WTC11 (cell line): ENCODE data around the gene RPS21. TPM values are rescaled to one million over a fixed set of nuclear protein-coding genes. Genes with fewer than 3 reads are reported as not detected.

Source experiments
- ATAC-seq: fragments of 200-7000 bp; cut with Tn5 transposase; 2 replicates; pipeline ENCODE4 v1.10.0; 2021; ENCODE audit warnings: mild to moderate bottlenecking, moderate library complexity
- CTCF ChIA-PET: fragments of 300-600 bp; sonication (Branson Sonifier 250); formaldehyde crosslinking; loops from one replicate; lab custom pipeline; 2021; ENCODE audit warnings: antibody characterized with exemption; lab: Charles Lee
- POLR2A ChIA-PET: fragments of 350-600 bp; sonication (Branson Sonifier 250); formaldehyde crosslinking; loops from one replicate; lab custom pipeline; 2021; ENCODE audit warnings: antibody characterized with exemption; lab: Charles Lee
- DNase-seq: peaks from one replicate; pipeline ENCODE4 v3.0.0; 2021; ENCODE audit warnings: low spot score
- H3K27ac Mint-ChIP-seq: 2 replicates; pipeline ENCODE4 v1.8.0; 2021; ENCODE audit warnings: mixed read lengths
- H3K27me3 Mint-ChIP-seq: 2 replicates; pipeline ENCODE4 v1.8.0; 2021; ENCODE audit warnings: low read depth, mild to moderate bottlenecking, moderate library complexity, mixed read lengths
- H3K36me3 Mint-ChIP-seq: 2 replicates; pipeline ENCODE4 v1.8.0; 2021; ENCODE audit warnings: mixed read lengths
- H3K4me1 Mint-ChIP-seq: 2 replicates; pipeline ENCODE4 v1.8.0; 2022; ENCODE audit warnings: mixed read lengths
- H3K4me3 Mint-ChIP-seq: 2 replicates; pipeline ENCODE4 v1.8.0; 2021; ENCODE audit warnings: mild to moderate bottlenecking, moderate library complexity, mixed read lengths
- H3K9me3 Mint-ChIP-seq: 2 replicates; pipeline ENCODE4 v1.8.0; 2021; ENCODE audit warnings: mixed read lengths
- ATF6 ChIP-seq: sonication (generic); formaldehyde crosslinking; IDR thresholded peaks from 2 replicates; pipeline ENCODE4 v1.8.1; 2023; ENCODE audit warnings: mild to moderate bottlenecking, missing genetic modification reagents
- EMX1 ChIP-seq: fragments of 250-450 bp; sonication (Bioruptor Pico); IDR thresholded peaks from 2 replicates; pipeline ENCODE4 v1.8.0; 2021; ENCODE audit warnings: mild to moderate bottlenecking
- FOXP1 ChIP-seq: sonication (generic); formaldehyde crosslinking; IDR thresholded peaks from 2 replicates; pipeline ENCODE4 v1.8.0; 2022; ENCODE audit warnings: missing genetic modification reagents, mild to moderate bottlenecking, moderate library complexity, borderline replicate concordance
- HMGXB4 ChIP-seq: sonication (generic); formaldehyde crosslinking; IDR thresholded peaks from 2 replicates; pipeline ENCODE4 v1.8.1; 2023; ENCODE audit warnings: mild to moderate bottlenecking, moderate library complexity, missing genetic modification reagents
- NFYB ChIP-seq: sonication (generic); formaldehyde crosslinking; conservative IDR thresholded peaks from 2 replicates; pipeline ENCODE4 v1.8.0; 2022; ENCODE audit warnings: low read depth, missing genetic modification reagents
- NR1H2 ChIP-seq: sonication (generic); formaldehyde crosslinking; IDR thresholded peaks from 2 replicates; pipeline ENCODE4 v1.9.0; 2021; ENCODE audit warnings: mild to moderate bottlenecking, moderate library complexity, missing genetic modification reagents
- OVOL2 ChIP-seq: fragments of 250-450 bp; sonication (Bioruptor Pico); IDR thresholded peaks from 2 replicates; pipeline ENCODE4 v1.9.0; 2021; ENCODE audit warnings: mild to moderate bottlenecking, borderline replicate concordance
- SOX15 ChIP-seq: fragments of 250-450 bp; sonication (Bioruptor Pico); IDR thresholded peaks from 2 replicates; pipeline ENCODE4 v1.9.0; 2021; ENCODE audit warnings: mild to moderate bottlenecking
- TEAD4 ChIP-seq: sonication (generic); formaldehyde crosslinking; IDR thresholded peaks from 2 replicates; pipeline ENCODE4 v1.8.0; 2022; ENCODE audit warnings: mild to moderate bottlenecking, missing genetic modification reagents
- USF1 ChIP-seq: sonication (generic); formaldehyde crosslinking; IDR thresholded peaks from 2 replicates; pipeline ENCODE4 v1.8.0; 2022; ENCODE audit warnings: mild to moderate bottlenecking, missing genetic modification reagents
- USF2 ChIP-seq: sonication (generic); formaldehyde crosslinking; IDR thresholded peaks from 2 replicates; pipeline ENCODE4 v1.8.1; 2023; ENCODE audit warnings: mild to moderate bottlenecking, missing genetic modification reagents, moderate library complexity
- ZNF281 ChIP-seq: sonication (generic); formaldehyde crosslinking; IDR thresholded peaks from 2 replicates; pipeline ENCODE4 v1.8.0; 2023; ENCODE audit warnings: mild to moderate bottlenecking, missing genetic modification reagents
- ZNF425 ChIP-seq: fragments of 250-450 bp; sonication (Bioruptor Pico); conservative IDR thresholded peaks from 2 replicates; pipeline ENCODE4 v1.9.0; 2021; ENCODE audit warnings: mild to moderate bottlenecking
- ZNF512 ChIP-seq: sonication (generic); formaldehyde crosslinking; IDR thresholded peaks from 2 replicates; pipeline ENCODE4 v1.8.1; 2022; ENCODE audit warnings: missing genetic modification reagents, borderline replicate concordance
- total RNA-seq: library from RNA; stranded (reverse); gene quantifications from 3 replicates; pipeline ENCODE4 v1.2.3, GENCODE V29; 2021

RPS21 gene
- total RNA-seq, 1 experiment from 2014 or later = 2,016 TPM

GRCh38 chr20:62346398-62347150 is 40.3 kb upstream of the RPS21 start (continued):
- no peak for TF ChIP-seq HMGXB4
- TF ChIP-seq FOXP1 (CRISPR knock-in tag) = no peak
- TF ChIP-seq SOX15 (CRISPR knock-in tag) = no peak
- TF ChIP-seq ZNF512 (CRISPR knock-in tag) = no peak
- TF ChIP-seq ATF6 (CRISPR knock-in tag) = no peak
- no peak for TF ChIP-seq ZNF281 (CRISPR knock-in tag)
- no peak for TF ChIP-seq OVOL2
- TF ChIP-seq EMX1 (CRISPR knock-in tag) = no peak
- no peak for TF ChIP-seq USF1 (CRISPR knock-in tag)

GRCh38 chr20:62347151-62347404 is 39.8 kb upstream of the RPS21 start:
- POLR2A ChIA-PET = no interaction called here
- Mint-ChIP-seq H3K9me3 (peaks cover 9% of the 10 kb centered on the region), H3K36me3 (peaks cover 65% of the 10 kb centered on the region), H3K27ac (no peak overlapping the region), H3K4me3 (no peak overlapping the region), H3K4me1 (peaks cover 2% of the 10 kb centered on the region; the same call in 1 of the 2 replicates), H3K27me3 (no peaks in the 10 kb centered on the region)
- CTCF ChIA-PET = no interaction called here
- no peak for DNase-seq
- no peak for TF ChIP-seq ZNF425
- no peak for ATAC-seq

- POLR2A ChIA-PET = no interaction called here
- Mint-ChIP-seq H3K4me1 (peaks cover 2% of the 10 kb centered on the region; the same call in 1 of the 2 replicates), H3K27ac (no peak overlapping the region), H3K36me3 (peaks cover 65% of the 10 kb centered on the region), H3K9me3 (peaks cover 9% of the 10 kb centered on the region), H3K27me3 (no peaks in the 10 kb centered on the region), H3K4me3 (no peak overlapping the region)
- CTCF ChIA-PET = interaction anchor here (3.2 kb wide), 1 partner anchor 35 kb away, joined by 14 read pairs; no protein-coding TSS in a partner anchor
- DNase-seq = no peak
- ATAC-seq = no peak
- TF ChIP-seq TEAD4 (CRISPR knock-in tag) = no peak
- TF ChIP-seq ZNF281 (CRISPR knock-in tag) = no peak
- no peak for TF ChIP-seq NR1H2 (CRISPR knock-in tag)
- TF ChIP-seq USF2 = no peak
- TF ChIP-seq NFYB (CRISPR knock-in tag) = no peak
- no peak for TF ChIP-seq ATF6 (CRISPR knock-in tag)
Measured at GRCh38 chr20:62347445-62347844, 39.5 kb upstream of the RPS21 start.
